ENCODE measurements around the gene TNRC6C. TPM values are rescaled to one million over a fixed set of nuclear protein-coding genes. Genes with fewer than 3 reads are reported as not detected.

The TNRC6C gene
- total and polyA plus RNA-seq, 2 experiments from 2014 or later = 4.2 to 5.6 TPM

GRCh38 chr17:78005452-78006171 lies 47.1 kb downstream of the TNRC6C start:
- Histone ChIP-seq H3K79me2 (peaks cover 14% of the 10 kb centered on the region), H3K9me3 (ENCODE audit: low read depth) (no peaks in the 10 kb centered on the region), H3K9me2 (replicated peaks; ENCODE audit: insufficient read depth) (no peaks in the 10 kb centered on the region), H4K20me1 (ENCODE audit: insufficient read depth, poor library complexity, severe bottlenecking) (no peaks in the 10 kb centered on the region), H3K4me2 (no peak overlapping the region), H3K27me3 (no peaks in the 10 kb centered on the region), H2AFZ (no peak overlapping the region), H3K4me3 (no peak overlapping the region), H3K27ac (no peak overlapping the region), H3K4me1 (ENCODE audit: insufficient read depth) (no peaks in the 10 kb centered on the region), H3K36me3 (replicated peaks; ENCODE audit: insufficient read depth, low read depth) (no peaks in the 10 kb centered on the region)
- no peak for DNase-seq (ENCODE audit: low spot score)
- WGBS (ENCODE audit: low lambda C conversion rate, missing lambda C conversion rate) = 91% methylated on average over 3 of the region's 3 CpGs
- no peak for TF ChIP-seq EZH2phosphoT487 (IDR thresholded peaks at IDR 0.05; ENCODE audit: low read depth, severe bottlenecking, unreplicated experiment)
- no peak for TF ChIP-seq CTCF (IDR thresholded peaks at IDR 0.05; ENCODE audit: poor library complexity)
- TF ChIP-seq EZH2 (IDR thresholded peaks at IDR 0.05; ENCODE audit: borderline replicate concordance) = no peak

- H3K4me3 ChIP-seq = no peak overlapping the region
- DNase-seq (ENCODE audit: low spot score) = no peak
- no peaks in the 10 kb centered on the region for H3K36me3 ChIP-seq (replicated peaks; ENCODE audit: insufficient read depth, low read depth)
- H3K4me1 ChIP-seq (ENCODE audit: insufficient read depth) = no peaks in the 10 kb centered on the region
- no peak overlapping the region for H3K27ac ChIP-seq
- no peak for TF ChIP-seq EZH2phosphoT487 (IDR thresholded peaks at IDR 0.05; ENCODE audit: low read depth, severe bottlenecking, unreplicated experiment)
- no peak for TF ChIP-seq EZH2 (IDR thresholded peaks at IDR 0.05; ENCODE audit: borderline replicate concordance)
- no peak for TF ChIP-seq CTCF (IDR thresholded peaks at IDR 0.05; ENCODE audit: poor library complexity)
- no peaks in the 10 kb centered on the region for H3K9me3 ChIP-seq (ENCODE audit: low read depth)
- H4K20me1 ChIP-seq (ENCODE audit: insufficient read depth, poor library complexity, severe bottlenecking) = no peaks in the 10 kb centered on the region
- peaks cover 11% of the 10 kb centered on the region for H3K79me2 ChIP-seq
- H3K9me2 ChIP-seq (replicated peaks; ENCODE audit: insufficient read depth) = no peaks in the 10 kb centered on the region
- no peaks in the 10 kb centered on the region for H3K27me3 ChIP-seq
- H2AFZ ChIP-seq = no peak overlapping the region
- no peak overlapping the region for H3K4me2 ChIP-seq
Observed at GRCh38 chr17:78006338-78006737, 47.8 kb downstream of the TNRC6C start.

- H3K36me3 ChIP-seq (replicated peaks; ENCODE audit: insufficient read depth, low read depth) = no peaks in the 10 kb centered on the region
- H4K20me1 ChIP-seq (ENCODE audit: insufficient read depth, poor library complexity, severe bottlenecking) = no peaks in the 10 kb centered on the region
- TF ChIP-seq EZH2phosphoT487 (IDR thresholded peaks at IDR 0.05; ENCODE audit: low read depth, severe bottlenecking, unreplicated experiment) = no peak
- TF ChIP-seq CTCF (IDR thresholded peaks at IDR 0.05; ENCODE audit: poor library complexity) = no peak
- TF ChIP-seq EZH2 (IDR thresholded peaks at IDR 0.05; ENCODE audit: borderline replicate concordance) = no peak
- H3K79me2 ChIP-seq = peaks cover 7% of the 10 kb centered on the region
- no peak overlapping the region for H3K4me3 ChIP-seq
- no peaks in the 10 kb centered on the region for H3K27me3 ChIP-seq
- no peaks in the 10 kb centered on the region for H3K9me2 ChIP-seq (replicated peaks; ENCODE audit: insufficient read depth)
- H2AFZ ChIP-seq = no peak overlapping the region
- H3K27ac ChIP-seq = no peak overlapping the region
- no peak overlapping the region for H3K4me2 ChIP-seq
- 99% methylated on average over 2 of the region's 2 CpGs for WGBS (ENCODE audit: low lambda C conversion rate, missing lambda C conversion rate)
- DNase-seq (ENCODE audit: low spot score) = no peak
- H3K4me1 ChIP-seq (ENCODE audit: insufficient read depth) = no peaks in the 10 kb centered on the region
- no peaks in the 10 kb centered on the region for H3K9me3 ChIP-seq (ENCODE audit: low read depth)
Observed at GRCh38 chr17:78007647-78008046, 49.1 kb downstream of the TNRC6C start.

Data from hepatocyte (in vitro differentiated cells).